Endothelial cell of hepatic sinusoid (primary cell): ENCODE data around the gene BTRC.

Source experiments
- in situ Hi-C: cut with HindIII; loops from 2 replicates; pipeline ENCODE4 v1.10.0; 2017; ENCODE audit warnings: low sequenced_read_pairs

Gene BTRC

GRCh38 chr10:101513733-101514132 lies 159.8 kb downstream of the BTRC start:
- in situ Hi-C loops: no loop called here

DNA sequence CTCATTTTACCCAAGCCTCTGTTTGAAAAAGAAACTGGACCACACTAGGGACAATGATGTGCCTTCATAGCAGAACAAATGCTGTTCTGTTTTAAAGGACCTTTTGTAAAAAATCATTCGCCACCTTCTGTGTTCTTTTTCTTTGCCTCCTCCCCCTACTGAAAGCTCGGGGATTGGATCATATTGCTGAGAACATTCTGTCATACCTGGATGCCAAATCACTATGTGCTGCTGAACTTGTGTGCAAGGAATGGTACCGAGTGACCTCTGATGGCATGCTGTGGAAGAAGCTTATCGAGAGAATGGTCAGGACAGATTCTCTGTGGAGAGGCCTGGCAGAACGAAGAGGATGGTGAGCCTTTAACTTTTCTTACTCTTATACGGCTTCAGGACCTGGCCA lies 171.9 kb downstream of the BTRC start:
- in situ Hi-C loops: no loop called here

GRCh38 chr10:101529207-101529606 lies 175.2 kb downstream of the BTRC start:
- in situ Hi-C loops: no loop called here

GRCh38 chr10:101529725-101530553 lies 176.0 kb downstream of the BTRC start:
- in situ Hi-C loops: no loop called here

DNA sequence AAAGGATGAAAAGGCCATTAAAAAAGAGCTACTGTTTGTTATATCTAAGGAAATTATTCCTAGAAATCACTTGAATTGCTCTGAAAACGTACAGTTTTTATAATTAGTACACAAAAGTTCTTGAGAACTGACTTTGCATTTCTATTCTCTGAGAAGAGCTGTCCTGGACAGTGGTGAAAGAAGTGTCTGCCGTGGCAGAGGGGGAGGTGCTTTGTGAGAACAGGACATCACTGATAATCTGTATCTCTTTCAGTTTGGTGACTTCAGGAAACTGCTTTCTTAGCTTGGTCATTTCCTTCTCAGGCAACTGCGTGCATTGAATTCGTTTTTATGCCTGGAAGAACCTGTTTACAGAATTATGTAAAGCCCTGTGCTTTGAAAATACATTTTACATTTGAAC lies 182.0 kb downstream of the BTRC start:
- in situ Hi-C loops: no loop called here

- in situ Hi-C loops: no loop called here
These were observed 182.8 kb downstream of the BTRC start for GRCh38 chr10:101536800-101537199.

DNA sequence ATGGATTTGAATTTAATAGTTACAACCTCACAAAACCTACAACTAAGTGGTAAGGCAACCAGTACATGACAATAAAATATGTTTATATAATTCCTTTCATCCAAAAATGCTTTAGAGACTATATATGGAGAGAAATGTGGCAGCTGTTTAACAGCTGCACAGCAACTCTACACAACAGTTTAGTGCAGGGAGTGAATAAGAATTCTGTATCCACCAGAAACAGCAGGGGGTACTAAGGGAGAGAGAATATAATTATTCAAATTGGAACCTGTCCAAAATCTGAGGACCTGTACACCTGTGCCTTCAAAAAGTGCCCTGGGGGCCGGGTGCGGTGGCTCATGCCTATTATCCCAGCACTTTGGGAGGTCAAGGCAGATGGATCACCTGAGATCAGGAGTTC lies 184.5 kb downstream of the BTRC start:
- in situ Hi-C loops: no loop called here

GRCh38 chr10:101545898-101546297 lies 191.9 kb downstream of the BTRC start:
- in situ Hi-C loops: no loop called here

GRCh38 chr10:101550965-101551364 lies 197.0 kb downstream of the BTRC start:
- in situ Hi-C loops: no loop called here

GRCh38 chr10:101552442-101552841 lies 198.5 kb downstream of the BTRC start:
- in situ Hi-C loops: no loop called here

DNA sequence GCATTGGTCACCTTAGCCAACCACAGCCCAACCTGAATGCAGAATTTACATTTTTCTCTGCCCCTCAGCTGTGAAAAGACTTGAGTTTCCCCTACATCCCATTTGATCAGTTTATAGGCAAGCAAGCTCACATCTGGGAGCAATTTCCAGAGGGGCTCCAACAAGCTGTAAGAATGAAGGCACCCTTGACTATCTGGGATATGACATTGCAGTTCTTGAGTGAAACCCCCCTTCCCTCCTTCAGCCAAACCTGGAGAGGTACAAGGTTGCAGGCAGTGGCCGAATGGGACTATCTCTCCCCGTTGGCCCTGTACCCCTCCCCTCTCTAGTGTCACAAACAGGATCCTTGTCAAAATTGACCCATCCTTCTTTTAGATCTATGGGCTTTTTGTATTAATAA lies 203.6 kb downstream of the BTRC start:
- in situ Hi-C loops: no loop called here

GRCh38 chr10:101558204-101558603 lies 204.2 kb downstream of the BTRC start:
- in situ Hi-C loops: no loop called here

GRCh38 chr10:101558671-101559595 lies 205.0 kb downstream of the BTRC start:
- in situ Hi-C loops: no loop called here

GRCh38 chr10:101559596-101560297 lies 205.8 kb downstream of the BTRC start:
- in situ Hi-C loops: loop anchor here (10.0 kb wide), 1 partner anchor 285 kb away; no protein-coding TSS in a partner anchor

DNA sequence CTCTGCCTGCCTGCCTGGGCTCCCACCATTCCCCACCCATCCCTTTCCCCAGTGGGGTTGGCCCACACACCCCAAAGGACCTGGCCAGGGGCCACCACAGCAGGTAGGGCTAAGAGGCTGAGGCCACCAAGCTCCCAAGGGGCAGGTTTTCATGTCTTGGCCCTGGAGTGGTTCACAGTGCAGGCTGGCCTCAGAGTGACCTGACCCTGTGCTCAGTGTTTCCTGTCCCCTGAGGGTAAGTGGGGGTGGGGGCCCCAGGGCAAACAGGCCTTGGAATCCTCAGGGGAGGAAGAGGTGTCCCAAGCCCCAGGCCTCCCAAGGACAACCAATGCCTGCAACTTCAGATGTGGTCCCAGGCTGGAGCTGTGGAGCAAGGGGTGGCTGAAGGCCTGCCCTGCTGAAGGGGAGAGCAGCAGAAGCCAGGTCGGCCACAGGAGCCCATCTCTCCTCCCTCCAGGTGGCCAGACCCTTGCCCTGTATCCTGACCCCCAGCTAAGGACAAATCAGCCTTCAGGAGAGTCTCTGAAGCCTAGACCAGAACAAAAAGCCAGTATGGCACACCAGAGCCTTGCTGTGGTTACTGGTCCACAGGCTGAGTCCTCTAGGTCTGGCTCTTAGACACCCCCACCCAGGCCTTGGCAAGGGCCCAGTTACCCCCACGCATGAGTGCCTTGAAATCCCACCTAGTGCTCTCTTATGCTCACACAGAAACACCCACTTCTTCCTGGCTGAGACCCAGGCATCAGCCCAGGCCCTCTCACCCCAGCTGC lies 206.5 kb downstream of the BTRC start:
- in situ Hi-C loops: loop anchor here (10.0 kb wide), 1 partner anchor 286 kb away; no protein-coding TSS in a partner anchor

DNA sequence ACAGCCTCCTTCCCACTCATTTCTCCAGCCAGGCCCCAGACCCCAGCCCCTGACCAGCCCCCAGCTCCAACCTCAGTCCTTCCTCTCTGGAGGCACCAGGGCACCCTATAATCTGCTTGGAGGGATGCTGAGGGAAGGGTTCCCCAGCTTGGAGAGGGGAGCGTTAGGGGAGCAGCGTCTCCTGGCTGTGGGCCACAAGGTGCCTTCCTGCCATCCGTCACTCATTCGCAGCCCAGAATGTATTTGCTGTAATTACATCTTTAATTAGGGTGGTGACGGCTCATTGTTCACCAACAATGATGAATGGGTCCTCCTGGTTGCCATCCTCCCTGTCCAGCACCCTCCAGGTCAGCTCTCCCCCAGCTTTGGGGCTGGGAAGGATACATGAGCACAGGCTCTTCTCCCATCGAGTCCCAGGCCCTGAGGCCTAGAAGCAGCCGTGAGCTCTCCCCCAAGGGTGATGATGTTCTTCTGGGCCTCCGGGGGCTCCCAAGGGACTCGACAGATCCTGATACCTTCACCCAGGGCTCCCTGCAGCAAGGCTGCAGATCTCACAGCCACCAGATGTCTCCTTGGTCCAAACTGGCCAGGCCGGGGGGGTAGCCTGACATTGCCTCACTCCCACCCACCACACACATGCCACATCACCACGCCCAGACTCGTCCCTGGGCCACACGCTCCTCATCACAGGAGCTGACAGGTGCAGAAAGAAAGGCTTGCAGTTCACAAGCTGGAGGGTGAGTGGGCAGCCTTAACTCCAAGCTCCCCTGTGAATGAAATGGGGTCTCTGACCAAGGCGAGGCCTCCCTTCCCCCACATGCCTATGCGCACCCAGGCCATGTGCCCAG lies 207.3 kb downstream of the BTRC start:
- in situ Hi-C loops: loop anchor here (10.0 kb wide), 1 partner anchor 286 kb away; no protein-coding TSS in a partner anchor

GRCh38 chr10:101562231-101562630 lies 208.3 kb downstream of the BTRC start:
- in situ Hi-C loops: loop anchor here (10.0 kb wide), 1 partner anchor 287 kb away; no protein-coding TSS in a partner anchor

- in situ Hi-C loops: loop anchor here (10.0 kb wide), 1 partner anchor 288 kb away; no protein-coding TSS in a partner anchor
These were observed 209.0 kb downstream of the BTRC start for GRCh38 chr10:101563007-101563406.

DNA sequence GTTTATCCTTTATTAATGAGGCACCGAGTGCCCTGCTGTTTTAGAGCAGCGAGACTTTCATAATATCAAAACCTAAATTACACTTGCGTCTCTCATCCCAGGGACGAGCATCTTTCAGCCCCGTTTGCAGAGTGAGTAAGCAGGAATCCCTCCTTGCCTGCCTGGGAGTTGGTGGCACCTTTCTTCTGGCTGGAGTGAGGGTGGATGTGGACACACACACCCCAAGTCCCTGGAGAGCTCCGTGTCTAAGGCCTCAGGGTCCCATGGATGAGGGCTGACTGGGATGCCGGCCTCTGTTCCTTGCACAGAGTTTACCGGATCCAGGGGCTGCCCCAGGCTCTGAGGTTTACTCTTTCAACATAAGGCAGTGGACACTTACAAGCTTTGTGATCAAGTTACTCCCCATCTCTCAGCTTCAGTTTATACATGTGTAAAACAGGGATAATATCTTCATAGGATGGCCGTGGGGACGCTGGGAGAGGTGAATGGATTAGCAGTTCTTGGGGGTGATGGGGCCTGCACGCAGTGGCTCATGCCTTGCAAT lies 209.6 kb downstream of the BTRC start:
- in situ Hi-C loops: loop anchor here (10.0 kb wide), 1 partner anchor 289 kb away; no protein-coding TSS in a partner anchor
